SK-N-SH (cell line): ENCODE data around the gene CYP2B6. TPM values are rescaled to one million over a fixed set of nuclear protein-coding genes. Genes with fewer than 3 reads are reported as not detected.

Experiments used
- CTCF ChIA-PET: fragments of 300-600, 350-600 bp; formaldehyde crosslinking; extraction: SDS; loops from one replicate; lab custom pipeline; 2021; lab: Yijun Ruan, JAX
- POLR2A ChIA-PET: fragments of 350-600 bp; sonication (Branson Sonifier 250); formaldehyde crosslinking; extraction: SDS; loops from one replicate; lab custom pipeline; 2020; ENCODE audit warnings: antibody characterized with exemption, inconsistent platforms; lab: Yijun Ruan, JAX
- DNase-seq: peaks from one replicate; pipeline ENCODE4 v3.0.0; 2012
- H2AFZ ChIP-seq: fragments of 200-600 bp; sonication (generic); 2 replicates; pipeline ENCODE4 v1.8.1; 2016; ENCODE audit warnings: antibody characterized with exemption, mild to moderate bottlenecking, low read depth
- H3F3A ChIP-seq: fragments of 200-600 bp; sonication (generic); replicated peaks from 2 replicates; pipeline ENCODE3; 2016; ENCODE audit warnings: antibody characterized with exemption, mild to moderate bottlenecking; ENCODE audit not compliant: insufficient read depth
- H3K27ac ChIP-seq, 2 experiments: fragments of 200-500 bp in 1 of 2; fragments of 200-600 bp in 1 of 2; sonication (Bioruptor generic) in 1 of 2; sonication (generic), shearing (Covaris generic) in 1 of 2; 2 replicates each; pipeline versions ENCODE4 v1.5.1 to v1.6.1; 2014 to 2016; ENCODE audit warnings: low read depth in 2 of 2, inconsistent platforms in 1 of 2, low read length in 1 of 2, mild to moderate bottlenecking in 1 of 2, mixed read lengths in 1 of 2
- H3K27me3 ChIP-seq: fragments of 200-600 bp; sonication (generic), shearing (Covaris generic); 2 replicates; pipeline ENCODE4 v1.6.1; 2016; ENCODE audit warnings: mixed run types; ENCODE audit not compliant: insufficient read depth
- H3K36me3 ChIP-seq, 2 experiments: fragments of 200-500 bp in 1 of 2; fragments of 200-600 bp in 1 of 2; sonication (Bioruptor generic) in 1 of 2; sonication (generic) in 1 of 2; replicated peaks in 1 of 2; 2 replicates each; pipeline versions ENCODE3 to v1.5.1; 2014 to 2016; ENCODE audit warnings: low read length in 1 of 2, mild to moderate bottlenecking in 1 of 2; ENCODE audit not compliant: insufficient read depth in 2 of 2, control insufficient read depth in 1 of 2
- H3K4me1 ChIP-seq, 2 experiments: fragments of 200-500 bp in 1 of 2; fragments of 200-600 bp in 1 of 2; sonication (Bioruptor generic) in 1 of 2; sonication (generic), shearing (Covaris generic) in 1 of 2; 2 replicates each; pipeline versions ENCODE4 v1.5.1 to v1.6.1; 2014 to 2016; ENCODE audit warnings: low read depth in 1 of 2, low read length in 1 of 2, mixed run types in 1 of 2; ENCODE audit not compliant: insufficient read depth in 2 of 2, control insufficient read depth in 1 of 2
- H3K4me2 ChIP-seq: fragments of 200-600 bp; sonication (generic), shearing (Covaris generic); 2 replicates; pipeline ENCODE4 v1.6.1; 2017; ENCODE audit warnings: mixed run types
- H3K4me3 ChIP-seq, 2 experiments: fragments of 200-500 bp in 1 of 2; fragments of 200-600 bp in 1 of 2; sonication (Bioruptor generic) in 1 of 2; sonication (generic), shearing (Covaris generic) in 1 of 2; 2 replicates each; pipeline versions ENCODE4 v1.5.1 to v1.8.1; 2014 to 2016; ENCODE audit warnings: low read depth in 2 of 2, inconsistent platforms in 1 of 2, low read length in 1 of 2, mild to moderate bottlenecking in 1 of 2, mixed read lengths in 1 of 2, moderate library complexity in 1 of 2
- H3K79me2 ChIP-seq: fragments of 200-600 bp; sonication (generic); 2 replicates; pipeline ENCODE4 v1.8.1; 2017; ENCODE audit warnings: mild to moderate bottlenecking; ENCODE audit not compliant: insufficient read depth
- H3K9ac ChIP-seq: fragments of 200-600 bp; sonication (generic); 2 replicates; pipeline ENCODE4 v1.6.1; 2017; ENCODE audit warnings: mixed run types
- H3K9me2 ChIP-seq: fragments of 200-600 bp; sonication (generic); 2 replicates; pipeline ENCODE4 v1.6.1; 2017; ENCODE audit warnings: mixed run types
- H3K9me3 ChIP-seq: fragments of 200-600 bp; sonication (generic); 2 replicates; pipeline ENCODE4 v1.6.1; 2017; ENCODE audit warnings: mixed run types, mild to moderate bottlenecking, moderate library complexity
- H4K20me1 ChIP-seq: fragments of 200-600 bp; sonication (generic); 2 replicates; pipeline ENCODE4 v1.6.1; 2017; ENCODE audit warnings: mild to moderate bottlenecking, mixed run types; ENCODE audit not compliant: insufficient read depth
- CHD2 ChIP-seq: fragments of 150-350 bp; IDR thresholded peaks from 2 replicates; pipeline ENCODE4 v1.6.1; 2018; ENCODE audit warnings: low read length; ENCODE audit not compliant: partially characterized antibody
- ELF1 ChIP-seq: IDR thresholded peaks from 2 replicates; pipeline ENCODE4 v1.4.0; 2012
- EP300 ChIP-seq, 2 experiments: IDR thresholded peaks; 2 replicates each; pipeline versions ENCODE4 v1.4.0 to v1.6.1; 2012; ENCODE audit warnings: borderline replicate concordance in 1 of 2, low read depth in 1 of 2, low read length in 1 of 2
- EZH2phosphoT487 ChIP-seq: fragments of 200-600 bp; sonication (generic); IDR thresholded peaks from 2 replicates; pipeline ENCODE4 v1.6.1; 2017; ENCODE audit warnings: low read depth, mixed run types, mild to moderate bottlenecking, antibody characterized with exemption, moderate library complexity, borderline replicate concordance
- FOSL2 ChIP-seq: IDR thresholded peaks from 2 replicates; pipeline ENCODE4 v1.4.0; 2012; ENCODE audit warnings: low read depth, mild to moderate bottlenecking, moderate library complexity, borderline replicate concordance
- FOXM1 ChIP-seq: IDR thresholded peaks from 2 replicates; pipeline ENCODE4 v1.4.0; 2012; ENCODE audit warnings: low read depth, mild to moderate bottlenecking
- GABPA ChIP-seq: IDR thresholded peaks from 2 replicates; pipeline ENCODE4 v1.4.0; 2012; ENCODE audit warnings: low read depth, mild to moderate bottlenecking
- GATA2 ChIP-seq: sonication (generic); formaldehyde crosslinking; IDR thresholded peaks from 2 replicates; pipeline ENCODE4 v1.5.0; 2020; ENCODE audit warnings: mild to moderate bottlenecking, missing genetic modification reagents
- IRF3 ChIP-seq: fragments of 150-350 bp; IDR thresholded peaks from 2 replicates; pipeline ENCODE4 v1.6.1; 2016; ENCODE audit warnings: mild to moderate bottlenecking, low read depth, low read length
- JUND ChIP-seq: IDR thresholded peaks from 2 replicates; pipeline ENCODE4 v1.4.0; 2012
- MAX ChIP-seq: IDR thresholded peaks from 2 replicates; pipeline ENCODE4 v1.4.0; 2012; ENCODE audit warnings: low read depth
- MEF2A ChIP-seq: IDR thresholded peaks from 2 replicates; pipeline ENCODE4 v1.4.0; 2012; ENCODE audit warnings: low read depth, borderline replicate concordance
- MXI1 ChIP-seq: IDR thresholded peaks from 2 replicates; pipeline ENCODE4 v1.6.1; 2012; ENCODE audit warnings: mild to moderate bottlenecking, low read depth, low read length, improper control_type of control experiment
- NFIC ChIP-seq: IDR thresholded peaks from 2 replicates; pipeline ENCODE4 v1.4.0; 2012; ENCODE audit warnings: borderline replicate concordance
- NRF1 ChIP-seq: IDR thresholded peaks from 2 replicates; pipeline ENCODE4 v1.6.1; 2012; ENCODE audit warnings: low read depth, mild to moderate bottlenecking, low read length
- PBX3 ChIP-seq: IDR thresholded peaks from 2 replicates; pipeline ENCODE4; 2012
- RAD21 ChIP-seq: IDR thresholded peaks from 2 replicates; pipeline ENCODE4 v1.6.1; 2012; ENCODE audit warnings: mild to moderate bottlenecking, low read length
- RCOR1 ChIP-seq: fragments of 150-350 bp; IDR thresholded peaks from 2 replicates; pipeline ENCODE4 v1.6.1; 2017; ENCODE audit warnings: antibody characterized with exemption, low read length
- RFX5 ChIP-seq: IDR thresholded peaks from 2 replicates; pipeline ENCODE4 v1.6.1; 2012; ENCODE audit warnings: mild to moderate bottlenecking, improper control_type of control experiment, low read length
- RXRA ChIP-seq: IDR thresholded peaks from 2 replicates; pipeline ENCODE4 v1.4.0; 2012; ENCODE audit warnings: low read depth, mild to moderate bottlenecking, borderline replicate concordance
- TAF1 ChIP-seq: IDR thresholded peaks from 2 replicates; pipeline ENCODE4 v1.6.1; 2012; ENCODE audit warnings: low read depth, mild to moderate bottlenecking, low read length, moderate library complexity, borderline replicate concordance
- TCF12 ChIP-seq: IDR thresholded peaks from 2 replicates; pipeline ENCODE4 v1.4.0; 2012
- TEAD4 ChIP-seq: IDR thresholded peaks from 2 replicates; pipeline ENCODE4 v1.4.0; 2012; ENCODE audit warnings: mild to moderate bottlenecking, borderline replicate concordance; ENCODE audit not compliant: insufficient read depth
- YY1 ChIP-seq: IDR thresholded peaks from 2 replicates; pipeline ENCODE4 v1.4.0; 2012; ENCODE audit warnings: low read depth, mild to moderate bottlenecking
- ZBTB33 ChIP-seq: IDR thresholded peaks from 2 replicates; pipeline ENCODE4 v1.4.0; 2012; ENCODE audit warnings: low read depth, borderline replicate concordance
- WGBS: methylation state at CpG from one replicate; pipeline ENCODE4 v1.1.6; 2017; ENCODE audit warnings: low lambda C conversion rate; 5-methylcytosine and 5-hydroxymethylcytosine counted together
- polyA plus RNA-seq, 3 experiments: library from polyadenylated mRNA; depleted of rRNA; stranded (reverse); fragments of >200 nt; gene quantifications; 2 replicates each; pipeline ENCODE4 v1.2.3, GENCODE V29; 2012

CYP2B6 gene
- polyA plus RNA-seq, 1 of the 3 experiments (the other 2 are of a cell fraction), result not detected

- H3K27ac ChIP-seq, result no peak overlapping the region
- H3K4me1 ChIP-seq, result peaks cover 0 to 7% of the 10 kb centered on the region in 2 experiments; a peak in 1 of 4 replicates
- POLR2A ChIA-PET, result no interaction called here
- H3K4me3 ChIP-seq, result no peak overlapping the region
- H3K9ac ChIP-seq, result no peak overlapping the region
- TF ChIP-seq TCF12, result no peak
- TF ChIP-seq RCOR1, result no peak
- TF ChIP-seq MEF2A, result no peak
- no peak for TF ChIP-seq PBX3
- TF ChIP-seq CHD2, result no peak
- no peak for TF ChIP-seq TAF1
- no peak for TF ChIP-seq EZH2phosphoT487
- no peak for TF ChIP-seq ELF1
- TF ChIP-seq RXRA, result no peak
- TF ChIP-seq GABPA, result no peak
- no peak for TF ChIP-seq FOXM1
- TF ChIP-seq TEAD4, result no peak
- TF ChIP-seq RAD21, result no peak
- no peak for TF ChIP-seq EP300 (IDR thresholded peaks at IDR 0.05; ENCODE audit: borderline replicate concordance in 1 of 2, low read depth in 1 of 2, low read length in 1 of 2)
- no peak for TF ChIP-seq ZBTB33
- no peak for TF ChIP-seq NFIC
- no peak for TF ChIP-seq YY1
- TF ChIP-seq GATA2 (CRISPR knock-in tag), result no peak
- TF ChIP-seq, all 33 proteins: peak for 0
- no peak overlapping the region for H2AFZ ChIP-seq
- H3K9me3 ChIP-seq, result no peaks in the 10 kb centered on the region
- peaks cover 5% of the 10 kb centered on the region for H3F3A ChIP-seq
- no peaks in the 10 kb centered on the region for H3K9me2 ChIP-seq
- no peaks in the 10 kb centered on the region for H4K20me1 ChIP-seq
- H3K4me2 ChIP-seq, result no peak overlapping the region
- CTCF ChIA-PET, result no interaction called here
- no peaks in the 10 kb centered on the region for H3K79me2 ChIP-seq
- no peak for DNase-seq
- H3K27me3 ChIP-seq, result peaks cover 5% of the 10 kb centered on the region; the same call in 1 of the 2 replicates
- no peaks in the 10 kb centered on the region for H3K36me3 ChIP-seq
- 13% methylated on average over 2 of the region's 2 CpGs for WGBS
Measured at GRCh38 chr19:40945645-40946044, 45.4 kb upstream of the CYP2B6 start.

GRCh38 chr19:40947114-40947513, 44.0 kb upstream of the CYP2B6 start:
- Histone ChIP-seq H3K9me2 (no peaks in the 10 kb centered on the region), H3F3A (peaks cover 4% of the 10 kb centered on the region), H2AFZ (no peak overlapping the region), H3K79me2 (no peaks in the 10 kb centered on the region), H3K27ac (no peak overlapping the region), H3K9ac (no peak overlapping the region), H3K4me3 (no peak overlapping the region), H3K4me2 (no peak overlapping the region), H4K20me1 (no peaks in the 10 kb centered on the region), H3K4me1 (peaks cover 0 to 4% of the 10 kb centered on the region in 2 experiments; a peak in 1 of 4 replicates), H3K36me3 (no peaks in the 10 kb centered on the region), H3K9me3 (no peaks in the 10 kb centered on the region), H3K27me3 (peaks cover 5% of the 10 kb centered on the region; the same call in 1 of the 2 replicates)
- WGBS, result 26% methylated on average over 2 of the region's 2 CpGs
- ChIA-PET POLR2A (no interaction called here), CTCF (no interaction called here)
- TF ChIP-seq JUND, result no peak
- TF ChIP-seq ELF1, result no peak
- TF ChIP-seq RAD21, result no peak
- TF ChIP-seq EZH2phosphoT487, result no peak
- no peak for TF ChIP-seq RFX5
- TF ChIP-seq FOSL2, result no peak
- TF ChIP-seq RCOR1, result no peak
- TF ChIP-seq GABPA, result no peak
- no peak for TF ChIP-seq MXI1
- TF ChIP-seq MAX, result no peak
- no peak for TF ChIP-seq IRF3
- no peak for TF ChIP-seq EP300 (IDR thresholded peaks at IDR 0.05; ENCODE audit: borderline replicate concordance in 1 of 2, low read depth in 1 of 2, low read length in 1 of 2)
- TF ChIP-seq NRF1, result no peak
- no peak for DNase-seq
